ENCODE data around the gene DBH.

DBH gene

DNA sequence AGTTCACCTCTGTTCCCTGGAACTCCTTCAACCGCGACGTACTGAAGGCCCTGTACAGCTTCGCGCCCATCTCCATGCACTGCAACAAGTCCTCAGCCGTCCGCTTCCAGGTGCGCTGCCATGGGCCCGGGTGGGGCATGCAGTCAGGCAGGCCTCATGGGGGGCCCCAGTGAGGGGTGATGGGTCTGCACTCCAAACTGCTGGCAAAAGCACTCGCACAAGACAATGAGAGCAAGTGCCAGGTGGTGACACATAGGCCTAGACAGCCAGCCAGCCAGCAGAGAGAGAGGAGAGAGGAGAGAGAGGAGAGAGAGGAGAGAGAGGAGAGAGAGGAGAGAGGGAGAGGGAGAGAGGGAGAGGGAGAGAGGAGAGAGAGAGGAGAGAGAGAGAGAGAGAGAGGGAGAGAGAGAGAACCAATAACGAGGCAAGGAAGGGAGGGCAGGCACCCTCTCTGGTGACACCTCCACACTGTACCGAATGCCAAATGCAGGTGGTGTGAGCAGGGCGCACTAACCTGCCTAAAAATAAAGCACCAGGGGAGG lies 21.0 kb downstream of the DBH start:
- Histone ChIP-seq H3K27me3 (ENCODE audit: control insufficient read depth, low read length) (peaks cover 17% of the 10 kb centered on the region), H4K20me1 (ENCODE audit: control insufficient read depth, insufficient read depth, low read depth, low read length) (no peaks in the 10 kb centered on the region), H3K79me2 (ENCODE audit: control insufficient read depth, low read length) (no peaks in the 10 kb centered on the region), H3K27ac (ENCODE audit: low read depth, low read length) (no peak overlapping the region), H3F3A (ENCODE audit: control insufficient read depth, insufficient read depth) (no peaks in the 10 kb centered on the region), H3K9me3 (ENCODE audit: control insufficient read depth, insufficient read depth, low read length) (no peaks in the 10 kb centered on the region), H3K9me2 (replicated peaks; ENCODE audit: control insufficient read depth, low read length) (no peaks in the 10 kb centered on the region), H3K4me2 (ENCODE audit: low read length) (no peak overlapping the region), H3K36me3 (ENCODE audit: control insufficient read depth, low read length) (no peaks in the 10 kb centered on the region), H3K4me1 (ENCODE audit: control insufficient read depth, low read length) (peaks cover 9% of the 10 kb centered on the region), H3K4me3 (ENCODE audit: low read length) (no peak overlapping the region)
- TF ChIP-seq, protein P1, sequence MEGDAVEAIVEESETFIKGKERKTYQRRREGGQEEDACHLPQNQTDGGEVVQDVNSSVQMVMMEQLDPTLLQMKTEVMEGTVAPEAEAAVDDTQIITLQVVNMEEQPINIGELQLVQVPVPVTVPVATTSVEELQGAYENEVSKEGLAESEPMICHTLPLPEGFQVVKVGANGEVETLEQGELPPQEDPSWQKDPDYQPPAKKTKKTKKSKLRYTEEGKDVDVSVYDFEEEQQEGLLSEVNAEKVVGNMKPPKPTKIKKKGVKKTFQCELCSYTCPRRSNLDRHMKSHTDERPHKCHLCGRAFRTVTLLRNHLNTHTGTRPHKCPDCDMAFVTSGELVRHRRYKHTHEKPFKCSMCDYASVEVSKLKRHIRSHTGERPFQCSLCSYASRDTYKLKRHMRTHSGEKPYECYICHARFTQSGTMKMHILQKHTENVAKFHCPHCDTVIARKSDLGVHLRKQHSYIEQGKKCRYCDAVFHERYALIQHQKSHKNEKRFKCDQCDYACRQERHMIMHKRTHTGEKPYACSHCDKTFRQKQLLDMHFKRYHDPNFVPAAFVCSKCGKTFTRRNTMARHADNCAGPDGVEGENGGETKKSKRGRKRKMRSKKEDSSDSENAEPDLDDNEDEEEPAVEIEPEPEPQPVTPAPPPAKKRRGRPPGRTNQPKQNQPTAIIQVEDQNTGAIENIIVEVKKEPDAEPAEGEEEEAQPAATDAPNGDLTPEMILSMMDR (IDR thresholded peaks at IDR 0.05; ENCODE audit: low read depth, low read length, poor library complexity, severe bottlenecking) = no peak
- TF ChIP-seq EZH2phosphoT487 (IDR thresholded peaks at IDR 0.05; ENCODE audit: borderline replicate concordance, low read length) = no peak

DNA sequence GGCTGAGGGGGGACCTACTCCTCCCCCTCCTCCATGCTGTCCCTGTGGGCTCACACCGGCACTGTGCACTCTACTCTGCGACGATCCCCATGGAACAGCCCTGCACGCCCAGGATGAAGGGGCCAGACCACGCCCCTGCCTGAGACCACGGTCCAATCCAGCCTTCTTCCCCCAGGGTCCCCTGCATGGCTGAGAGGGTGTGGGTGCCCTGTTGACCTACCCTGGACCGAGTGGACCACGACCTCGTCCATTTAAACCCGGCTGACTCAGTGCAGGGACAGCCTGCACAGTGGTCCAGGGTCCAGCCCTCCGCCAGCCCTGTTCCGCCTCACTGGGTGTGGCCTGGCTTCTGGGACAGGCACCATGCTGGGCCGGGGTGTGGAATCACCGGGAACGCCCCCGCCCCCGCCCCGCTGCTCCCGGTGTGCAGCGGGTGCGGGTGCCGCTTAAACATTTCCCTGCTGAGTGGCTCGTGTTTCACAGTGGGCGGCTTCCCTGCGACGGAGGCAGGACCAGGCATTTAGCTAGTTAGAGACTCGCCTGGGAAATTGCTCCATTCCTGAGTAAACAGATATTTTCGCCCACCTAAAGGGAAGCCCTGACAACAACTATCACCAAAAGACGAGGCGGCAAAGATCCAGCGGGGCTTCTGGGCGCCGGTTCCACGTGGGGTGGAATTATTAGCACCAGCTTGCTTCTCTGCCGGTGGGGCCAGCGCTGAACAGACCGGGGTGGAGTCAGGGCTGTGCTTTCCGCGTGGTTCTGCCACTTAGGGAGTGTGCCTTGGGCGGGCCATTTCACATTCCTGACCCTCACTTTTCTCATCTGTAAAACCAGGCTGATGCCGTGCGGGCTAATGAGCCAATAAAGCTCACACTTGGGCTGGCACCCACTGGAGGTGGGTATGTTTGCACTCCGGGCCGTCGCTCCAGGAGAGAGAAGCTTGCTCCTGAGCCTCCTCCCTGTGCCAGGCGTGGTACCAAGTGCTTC lies 22.6 kb downstream of the DBH start:
- no peaks in the 10 kb centered on the region for H3K79me2 ChIP-seq (ENCODE audit: control insufficient read depth, low read length)
- H4K20me1 ChIP-seq (ENCODE audit: control insufficient read depth, insufficient read depth, low read depth, low read length) = no peaks in the 10 kb centered on the region
- no peaks in the 10 kb centered on the region for H3K36me3 ChIP-seq (ENCODE audit: control insufficient read depth, low read length)
- no peak overlapping the region for H3K27ac ChIP-seq (ENCODE audit: low read depth, low read length)
- H3F3A ChIP-seq (ENCODE audit: control insufficient read depth, insufficient read depth) = no peaks in the 10 kb centered on the region
- H3K4me1 ChIP-seq (ENCODE audit: control insufficient read depth, low read length) = peaks cover 9% of the 10 kb centered on the region
- peaks cover 17% of the 10 kb centered on the region for H3K27me3 ChIP-seq (ENCODE audit: control insufficient read depth, low read length)
- no peak overlapping the region for H3K4me3 ChIP-seq (ENCODE audit: low read length)
- H3K9me3 ChIP-seq (ENCODE audit: control insufficient read depth, insufficient read depth, low read length) = no peaks in the 10 kb centered on the region
- no peak for TF ChIP-seq EZH2phosphoT487 (IDR thresholded peaks at IDR 0.05; ENCODE audit: borderline replicate concordance, low read length)
- TF ChIP-seq, protein P1 (IDR thresholded peaks at IDR 0.05; ENCODE audit: low read depth, low read length, poor library complexity, severe bottlenecking) = no peak
- no peaks in the 10 kb centered on the region for H3K9me2 ChIP-seq (replicated peaks; ENCODE audit: control insufficient read depth, low read length)
- no peak overlapping the region for H3K4me2 ChIP-seq (ENCODE audit: low read length)

DNA sequence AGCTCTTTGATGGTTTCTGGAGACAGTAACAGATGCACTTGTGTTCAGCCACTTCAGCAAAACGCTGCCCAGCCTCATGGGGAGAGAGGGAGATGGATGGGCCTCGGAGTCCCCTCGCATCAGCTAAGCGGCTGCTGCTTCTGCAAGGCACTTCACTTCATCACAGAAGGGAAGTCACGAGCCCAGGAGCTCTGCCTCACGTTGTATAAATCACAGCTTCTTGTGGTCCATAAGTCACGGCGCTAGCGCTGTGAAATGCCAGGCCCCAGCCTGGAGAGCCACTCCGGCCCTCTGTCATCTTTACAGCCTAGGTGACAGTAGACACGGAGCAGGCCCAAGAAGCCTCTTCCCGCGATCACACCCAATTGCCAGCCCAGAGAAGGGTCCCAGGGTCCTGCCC lies 23.4 kb downstream of the DBH start:
- Histone ChIP-seq H3K9me3 (ENCODE audit: control insufficient read depth, insufficient read depth, low read length) (no peaks in the 10 kb centered on the region), H3K9me2 (replicated peaks; ENCODE audit: control insufficient read depth, low read length) (no peaks in the 10 kb centered on the region), H3K4me3 (ENCODE audit: low read length) (no peak overlapping the region), H4K20me1 (ENCODE audit: control insufficient read depth, insufficient read depth, low read depth, low read length) (no peaks in the 10 kb centered on the region), H3K4me2 (ENCODE audit: low read length) (no peak overlapping the region), H3K79me2 (ENCODE audit: control insufficient read depth, low read length) (no peaks in the 10 kb centered on the region), H3K4me1 (ENCODE audit: control insufficient read depth, low read length) (peaks cover 9% of the 10 kb centered on the region), H3F3A (ENCODE audit: control insufficient read depth, insufficient read depth) (no peaks in the 10 kb centered on the region), H3K36me3 (ENCODE audit: control insufficient read depth, low read length) (no peaks in the 10 kb centered on the region), H3K27ac (ENCODE audit: low read depth, low read length) (no peak overlapping the region), H3K27me3 (ENCODE audit: control insufficient read depth, low read length) (peaks cover 17% of the 10 kb centered on the region)
- no peak for TF ChIP-seq EZH2phosphoT487 (IDR thresholded peaks at IDR 0.05; ENCODE audit: borderline replicate concordance, low read length)
- TF ChIP-seq, protein P1 (IDR thresholded peaks at IDR 0.05; ENCODE audit: low read depth, low read length, poor library complexity, severe bottlenecking) = no peak
